Measurements from ENCODE around the gene ZNF577.

DNA sequence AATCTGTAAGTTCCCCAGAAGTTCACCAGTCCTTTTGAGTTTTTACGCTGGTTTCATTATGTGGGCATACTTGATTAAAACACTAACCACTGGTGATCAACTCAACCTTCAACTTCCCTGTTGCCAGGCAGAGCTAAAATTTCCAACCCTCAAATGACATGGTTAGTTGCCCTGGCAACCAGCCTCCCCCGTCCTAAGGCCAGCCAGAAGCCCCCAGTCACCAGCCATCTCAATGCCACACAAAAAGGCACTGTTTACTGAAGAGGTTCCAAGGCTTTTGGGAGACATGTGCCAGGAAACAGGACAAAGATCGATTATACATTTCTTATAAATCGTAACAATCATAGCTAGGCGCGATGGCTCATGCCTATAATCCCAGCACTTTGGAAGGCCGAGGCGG, 15.4 kb upstream of the ZNF577 start:
- TF ChIP-seq, protein P1, sequence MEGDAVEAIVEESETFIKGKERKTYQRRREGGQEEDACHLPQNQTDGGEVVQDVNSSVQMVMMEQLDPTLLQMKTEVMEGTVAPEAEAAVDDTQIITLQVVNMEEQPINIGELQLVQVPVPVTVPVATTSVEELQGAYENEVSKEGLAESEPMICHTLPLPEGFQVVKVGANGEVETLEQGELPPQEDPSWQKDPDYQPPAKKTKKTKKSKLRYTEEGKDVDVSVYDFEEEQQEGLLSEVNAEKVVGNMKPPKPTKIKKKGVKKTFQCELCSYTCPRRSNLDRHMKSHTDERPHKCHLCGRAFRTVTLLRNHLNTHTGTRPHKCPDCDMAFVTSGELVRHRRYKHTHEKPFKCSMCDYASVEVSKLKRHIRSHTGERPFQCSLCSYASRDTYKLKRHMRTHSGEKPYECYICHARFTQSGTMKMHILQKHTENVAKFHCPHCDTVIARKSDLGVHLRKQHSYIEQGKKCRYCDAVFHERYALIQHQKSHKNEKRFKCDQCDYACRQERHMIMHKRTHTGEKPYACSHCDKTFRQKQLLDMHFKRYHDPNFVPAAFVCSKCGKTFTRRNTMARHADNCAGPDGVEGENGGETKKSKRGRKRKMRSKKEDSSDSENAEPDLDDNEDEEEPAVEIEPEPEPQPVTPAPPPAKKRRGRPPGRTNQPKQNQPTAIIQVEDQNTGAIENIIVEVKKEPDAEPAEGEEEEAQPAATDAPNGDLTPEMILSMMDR (conservative IDR thresholded peaks at IDR 0.05; ENCODE audit: low read length), result no peak
- TF ChIP-seq EZH2phosphoT487 (IDR thresholded peaks at IDR 0.05; ENCODE audit: borderline replicate concordance), result no peak
